PC-9 (cell line): Measurements from ENCODE around the gene SMPD3. TPM values are rescaled to one million over a fixed set of nuclear protein-coding genes. Genes with fewer than 3 reads are reported as not detected.

Experiments used
- BruUV-seq: library from RNA; stranded (reverse); fragments of 400-500 nt; replicated peaks from 2 replicates; lab custom pipeline; 2021; lab: Mats Ljungman, UMichigan
- CTCF ChIA-PET: fragments of 300-600 bp; sonication (Branson Sonifier 250); formaldehyde crosslinking; loops from one replicate; lab custom pipeline; 2022; ENCODE audit warnings: antibody characterized with exemption; lab: Charles Lee
- POLR2A ChIA-PET: fragments of 300-600 bp; sonication (Branson Sonifier 250); formaldehyde crosslinking; loops from one replicate; lab custom pipeline; 2022; ENCODE audit warnings: antibody characterized with exemption; ENCODE audit not compliant: unreplicated experiment; lab: Charles Lee
- DNase-seq, 2 experiments: peaks; one replicate each; pipeline versions ENCODE4 v3.0.0 to v3.0.0-alpha.2; 2015 to 2022; ENCODE audit warnings: mixed read lengths in 1 of 2
- H2AFZ ChIP-seq: fragments of 200-600 bp; sonication (generic); 2 replicates; pipeline ENCODE4 v1.8.1; 2017; ENCODE audit warnings: antibody characterized with exemption
- H3F3A ChIP-seq: fragments of 200-600 bp; sonication (generic); 2 replicates; pipeline ENCODE4 v1.8.1; 2017; ENCODE audit warnings: antibody characterized with exemption, mild to moderate bottlenecking, low read depth; ENCODE audit not compliant: insufficient read depth
- H3K27ac ChIP-seq: fragments of 200-600 bp; sonication (generic); 2 replicates; pipeline ENCODE4 v1.6.1; 2016; ENCODE audit warnings: mixed run types
- H3K27me3 ChIP-seq: fragments of 200-600 bp; sonication (generic); 2 replicates; pipeline ENCODE4 v1.6.1; 2016; ENCODE audit warnings: low read depth, mixed run types; ENCODE audit not compliant: insufficient read depth
- H3K36me3 ChIP-seq: fragments of 200-600 bp; sonication (generic); 2 replicates; pipeline ENCODE4 v1.6.1; 2016; ENCODE audit warnings: low read depth, mixed run types
- H3K4me1 ChIP-seq: fragments of 200-600 bp; sonication (generic); replicated peaks from 2 replicates; pipeline ENCODE4 v1.6.1; 2016; ENCODE audit warnings: mixed run types; ENCODE audit not compliant: insufficient read depth
- H3K4me2 ChIP-seq: fragments of 200-600 bp; sonication (generic); 2 replicates; pipeline ENCODE4 v1.6.1; 2017; ENCODE audit warnings: mixed run types
- H3K4me3 ChIP-seq: fragments of 200-600 bp; sonication (generic); 2 replicates; pipeline ENCODE4 v1.6.1; 2016; ENCODE audit warnings: mixed run types
- H3K79me2 ChIP-seq: fragments of 200-600 bp; sonication (generic); 2 replicates; pipeline ENCODE4 v1.6.1; 2017; ENCODE audit warnings: low read depth, mixed run types
- H3K9me2 ChIP-seq: fragments of 200-600 bp; sonication (generic); 2 replicates; pipeline ENCODE4 v1.8.1; 2017; ENCODE audit warnings: mild to moderate bottlenecking; ENCODE audit not compliant: insufficient read depth
- H3K9me3 ChIP-seq: fragments of 200-600 bp; sonication (generic); 2 replicates; pipeline ENCODE4 v1.8.1; 2016; ENCODE audit warnings: low read depth; ENCODE audit not compliant: insufficient read depth
- H4K20me1 ChIP-seq: fragments of 200-600 bp; sonication (generic); 2 replicates; pipeline ENCODE4 v1.8.1; 2017; ENCODE audit not compliant: insufficient read depth
- CTCF ChIP-seq: fragments of 200-600 bp; sonication (generic); conservative IDR thresholded peaks from 2 replicates; pipeline ENCODE4 v1.6.1; 2017; ENCODE audit warnings: mixed run types, antibody characterized with exemption, mild to moderate bottlenecking, moderate library complexity
- EZH2 ChIP-seq: fragments of 200-600 bp; sonication (generic); IDR thresholded peaks from 2 replicates; pipeline ENCODE4 v1.8.0; 2017; ENCODE audit warnings: antibody characterized with exemption, low read depth
- intact Hi-C: fragments of 100-400 bp; cut with micrococcal nuclease; formaldehyde crosslinking; loops from one replicate; pipeline ENCODE4 v1.10.0; 2022; ENCODE audit not compliant: unreplicated experiment
- total RNA-seq: library from RNA; stranded (reverse); gene quantifications from 2 replicates; pipeline ENCODE4 v1.2.3, GENCODE V29; 2021

The SMPD3 gene
- total RNA-seq, 1 experiment from 2014 or later = 0.94 TPM

- ChIA-PET POLR2A (no interaction called here), CTCF (no interaction called here)
- TF ChIP-seq CTCF (no peak), EZH2 (no peak)
- BruUV-seq = no TSS peak
- Histone ChIP-seq H3K9me2 (no peaks in the 10 kb centered on the region), H3K79me2 (no peaks in the 10 kb centered on the region), H3K9me3 (no peaks in the 10 kb centered on the region), H3K27me3 (no peaks in the 10 kb centered on the region), H3K27ac (no peak overlapping the region), H3K4me1 (no peaks in the 10 kb centered on the region), H4K20me1 (no peaks in the 10 kb centered on the region; the same call in 1 of the 2 replicates), H3K4me2 (no peak overlapping the region), H3F3A (no peaks in the 10 kb centered on the region), H2AFZ (no peak overlapping the region), H3K36me3 (no peaks in the 10 kb centered on the region), H3K4me3 (no peak overlapping the region)
- DNase-seq = no peak
- intact Hi-C loops = no loop called here
Measured at GRCh38 chr16:68345958-68346635, 102.2 kb downstream of the SMPD3 start.

GRCh38 chr16:68345351-68345810, 102.9 kb downstream of the SMPD3 start:
- Histone ChIP-seq H3K79me2 (no peaks in the 10 kb centered on the region), H3K4me3 (no peak overlapping the region), H3K9me2 (no peaks in the 10 kb centered on the region), H3K36me3 (no peaks in the 10 kb centered on the region; the same call in 1 of the 2 replicates), H3K27ac (no peak overlapping the region), H2AFZ (no peak overlapping the region), H3K4me2 (no peak overlapping the region), H3K4me1 (no peaks in the 10 kb centered on the region), H3F3A (no peaks in the 10 kb centered on the region), H3K9me3 (no peaks in the 10 kb centered on the region), H4K20me1 (no peaks in the 10 kb centered on the region; the same call in 1 of the 2 replicates), H3K27me3 (no peaks in the 10 kb centered on the region)
- ChIA-PET CTCF (no interaction called here), POLR2A (no interaction called here)
- intact Hi-C loops = no loop called here
- BruUV-seq = no TSS peak
- no peak for DNase-seq
- no peak for TF ChIP-seq EZH2
- no peak for TF ChIP-seq CTCF

GRCh38 chr16:68344252-68344651, 104.1 kb downstream of the SMPD3 start:
- CTCF ChIA-PET = no interaction called here
- Histone ChIP-seq H3K79me2 (no peaks in the 10 kb centered on the region), H2AFZ (no peak overlapping the region), H3K4me3 (no peak overlapping the region), H3K27me3 (no peaks in the 10 kb centered on the region), H4K20me1 (no peaks in the 10 kb centered on the region; the same call in 1 of the 2 replicates), H3K4me2 (no peak overlapping the region), H3K27ac (no peak overlapping the region), H3K9me2 (no peaks in the 10 kb centered on the region), H3K9me3 (no peaks in the 10 kb centered on the region), H3K36me3 (no peaks in the 10 kb centered on the region; the same call in 1 of the 2 replicates), H3F3A (no peaks in the 10 kb centered on the region), H3K4me1 (no peaks in the 10 kb centered on the region)
- BruUV-seq = no TSS peak
- POLR2A ChIA-PET = no interaction called here
- no peak for DNase-seq
- intact Hi-C loops = no loop called here
- TF ChIP-seq CTCF = no peak
- TF ChIP-seq EZH2 = no peak
